ENCODE results near the gene WNT3A.

- TF ChIP-seq CEBPB (IDR thresholded peaks at IDR 0.05; ENCODE audit: low read depth, low read length) (no peak), CTCF (conservative IDR thresholded peaks at IDR 0.05; ENCODE audit: low read depth, low read length) (no peak), USF2 (IDR thresholded peaks at IDR 0.05; ENCODE audit: low read depth, low read length) (no peak), RFX5 (IDR thresholded peaks at IDR 0.05; ENCODE audit: low read depth, low read length) (no peak), MXI1 (IDR thresholded peaks at IDR 0.05; ENCODE audit: borderline replicate concordance, low read depth, low read length) (no peak), SMC3 (IDR thresholded peaks at IDR 0.05; ENCODE audit: low read depth, low read length) (no peak), RAD21 (IDR thresholded peaks at IDR 0.05; ENCODE audit: low read length) (no peak), MAFK (IDR thresholded peaks at IDR 0.05; ENCODE audit: low read depth, low read length) (no peak), POLR2A (IDR thresholded peaks at IDR 0.05; ENCODE audit: low read depth, low read length) (no peak)
Observed at GRCh38 chr1:228098323-228098931, 91.6 kb downstream of the WNT3A start.
